Lower leg skin (tissue), 3 donors: ENCODE data around the gene TSPAN10.

ENCODE experiments used
- POLR2A ChIP-seq, 2 donors: fragments of 450-650 bp; IDR thresholded peaks; one replicate each; pipeline ENCODE4 v1.6.1; 2016 to 2017; ENCODE audit warnings: antibody characterized with exemption in 2 of 2, mild to moderate bottlenecking in 1 of 2, moderate library complexity in 1 of 2
- TF ChIP-seq, protein P1 (sequence below), 3 donors: fragments of 450-650 bp; IDR thresholded peaks; one replicate each; pipeline ENCODE4 v1.5.1; 2016; ENCODE audit warnings: antibody characterized with exemption in 3 of 3, mild to moderate bottlenecking in 3 of 3, moderate library complexity in 2 of 3

- TF ChIP-seq, protein P1, sequence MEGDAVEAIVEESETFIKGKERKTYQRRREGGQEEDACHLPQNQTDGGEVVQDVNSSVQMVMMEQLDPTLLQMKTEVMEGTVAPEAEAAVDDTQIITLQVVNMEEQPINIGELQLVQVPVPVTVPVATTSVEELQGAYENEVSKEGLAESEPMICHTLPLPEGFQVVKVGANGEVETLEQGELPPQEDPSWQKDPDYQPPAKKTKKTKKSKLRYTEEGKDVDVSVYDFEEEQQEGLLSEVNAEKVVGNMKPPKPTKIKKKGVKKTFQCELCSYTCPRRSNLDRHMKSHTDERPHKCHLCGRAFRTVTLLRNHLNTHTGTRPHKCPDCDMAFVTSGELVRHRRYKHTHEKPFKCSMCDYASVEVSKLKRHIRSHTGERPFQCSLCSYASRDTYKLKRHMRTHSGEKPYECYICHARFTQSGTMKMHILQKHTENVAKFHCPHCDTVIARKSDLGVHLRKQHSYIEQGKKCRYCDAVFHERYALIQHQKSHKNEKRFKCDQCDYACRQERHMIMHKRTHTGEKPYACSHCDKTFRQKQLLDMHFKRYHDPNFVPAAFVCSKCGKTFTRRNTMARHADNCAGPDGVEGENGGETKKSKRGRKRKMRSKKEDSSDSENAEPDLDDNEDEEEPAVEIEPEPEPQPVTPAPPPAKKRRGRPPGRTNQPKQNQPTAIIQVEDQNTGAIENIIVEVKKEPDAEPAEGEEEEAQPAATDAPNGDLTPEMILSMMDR (IDR thresholded peaks at IDR 0.05) = no peak
- no peak for TF ChIP-seq POLR2A (IDR thresholded peaks at IDR 0.05)
Observed at GRCh38 chr17:81687770-81688541, 51.0 kb downstream of the TSPAN10 start.
